ENCODE data around the gene ABCC3.

- TF ChIP-seq GATA3 (IDR thresholded peaks at IDR 0.05; ENCODE audit: low read depth, low read length) (no peak), GATA2 (IDR thresholded peaks at IDR 0.05; ENCODE audit: low read depth, low read length) (no peak)
These were observed 4.8 kb upstream of the ABCC3 start for GRCh38 chr17:50629902-50630301.
